ENCODE measurements around the gene STAC3. TPM values are rescaled to one million over a fixed set of nuclear protein-coding genes. Genes with fewer than 3 reads are reported as not detected.
A peak's percentile ranks its signal among the peaks of the same experiment; 100 is the strongest.

STAC3 gene
- total and polyA plus RNA-seq, 9 of the 15 experiments (the other 6 are each of a cell fraction or from before 2014, with no cell fraction given) = 0.45 to 6.4 (median 3.3) TPM

DNA sequence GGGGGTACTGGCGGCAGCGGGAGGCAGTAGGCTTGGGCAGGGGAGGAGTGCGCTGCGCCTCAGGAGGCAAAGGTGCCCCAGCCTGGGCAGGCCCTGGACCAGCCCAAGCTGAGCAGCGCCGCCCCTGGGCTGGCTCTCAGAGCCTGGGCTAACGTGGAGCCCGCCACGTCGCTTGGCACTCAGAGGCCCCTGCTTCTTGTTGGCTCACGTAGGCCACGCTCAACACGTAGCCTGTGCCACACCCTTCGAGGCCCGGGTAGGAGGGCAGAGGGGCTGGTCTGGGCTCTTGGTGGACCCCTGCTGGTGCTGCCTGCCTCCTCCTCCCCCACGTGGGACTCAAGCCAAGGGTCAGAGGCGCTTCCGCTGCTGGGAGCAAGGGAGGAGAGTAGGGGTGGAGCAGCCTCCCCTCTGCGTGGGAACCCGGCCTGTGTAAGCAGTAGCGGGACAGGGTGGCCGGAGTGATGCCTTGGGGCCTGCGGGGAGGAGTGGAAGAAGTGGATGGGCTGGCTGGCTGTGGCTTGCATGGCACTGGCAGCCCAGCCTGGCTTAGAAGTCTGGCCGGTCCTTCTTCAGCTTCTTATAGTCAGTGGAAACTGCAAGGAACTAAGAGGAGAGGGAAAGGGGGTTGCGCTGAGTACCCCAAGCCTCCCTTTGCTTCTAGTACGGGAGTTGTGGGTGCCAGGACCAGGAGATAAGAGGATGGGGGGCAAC lies 15.8 kb downstream of the STAC3 start (continued):
- TF ChIP-seq, protein P1, sequence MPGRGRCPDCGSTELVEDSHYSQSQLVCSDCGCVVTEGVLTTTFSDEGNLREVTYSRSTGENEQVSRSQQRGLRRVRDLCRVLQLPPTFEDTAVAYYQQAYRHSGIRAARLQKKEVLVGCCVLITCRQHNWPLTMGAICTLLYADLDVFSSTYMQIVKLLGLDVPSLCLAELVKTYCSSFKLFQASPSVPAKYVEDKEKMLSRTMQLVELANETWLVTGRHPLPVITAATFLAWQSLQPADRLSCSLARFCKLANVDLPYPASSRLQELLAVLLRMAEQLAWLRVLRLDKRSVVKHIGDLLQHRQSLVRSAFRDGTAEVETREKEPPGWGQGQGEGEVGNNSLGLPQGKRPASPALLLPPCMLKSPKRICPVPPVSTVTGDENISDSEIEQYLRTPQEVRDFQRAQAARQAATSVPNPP (IDR thresholded peaks at IDR 0.05; ENCODE audit: borderline replicate concordance, insufficient read depth, insufficient read length) = no peak
- peak; percentile 78 for TF ChIP-seq ETV1 (tag; conservative IDR thresholded peaks at IDR 0.05; ENCODE audit: low read depth)
- no peak for TF ChIP-seq EWSR1 (IDR thresholded peaks at IDR 0.05; ENCODE audit: borderline replicate concordance, low read depth, partially characterized antibody)
- no peak for TF ChIP-seq DACH1 (IDR thresholded peaks at IDR 0.05; ENCODE audit: partially characterized antibody)
- TF ChIP-seq ZFX (CRISPR knock-in tag; IDR thresholded peaks at IDR 0.05) = no peak
- TF ChIP-seq ZNF140 (CRISPR knock-in tag; IDR thresholded peaks at IDR 0.05) = no peak
- no peak for TF ChIP-seq BHLHE40 (IDR thresholded peaks at IDR 0.05; ENCODE audit: low read length)
- 0 out of 2 replicates have a peak, but pooled peaks have one; percentile 42 for TF ChIP-seq HNRNPL (IDR thresholded peaks at IDR 0.05; ENCODE audit: low read depth, low read length)
- TF ChIP-seq ZBTB40 (IDR thresholded peaks at IDR 0.05) = no peak
- no peak for TF ChIP-seq ZBTB40 (CRISPR knock-in tag; IDR thresholded peaks at IDR 0.05)
- TF ChIP-seq NR4A1 (CRISPR knock-in tag; IDR thresholded peaks at IDR 0.05) = no peak
- no peak for TF ChIP-seq NR4A1 (tag; IDR thresholded peaks at IDR 0.05)
- no peak for TF ChIP-seq ZNF431 (CRISPR knock-in tag; IDR thresholded peaks at IDR 0.05)
- TF ChIP-seq, protein P2, sequence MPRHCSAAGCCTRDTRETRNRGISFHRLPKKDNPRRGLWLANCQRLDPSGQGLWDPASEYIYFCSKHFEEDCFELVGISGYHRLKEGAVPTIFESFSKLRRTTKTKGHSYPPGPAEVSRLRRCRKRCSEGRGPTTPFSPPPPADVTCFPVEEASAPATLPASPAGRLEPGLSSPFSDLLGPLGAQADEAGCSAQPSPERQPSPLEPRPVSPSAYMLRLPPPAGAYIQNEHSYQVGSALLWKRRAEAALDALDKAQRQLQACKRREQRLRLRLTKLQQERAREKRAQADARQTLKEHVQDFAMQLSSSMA (CRISPR knock-in tag; IDR thresholded peaks at IDR 0.05) = no peak
- no peak for TF ChIP-seq XRCC4 (IDR thresholded peaks at IDR 0.05; ENCODE audit: extremely low read depth, insufficient read depth, insufficient read length)
- TF ChIP-seq MBD2 (IDR thresholded peaks at IDR 0.05; ENCODE audit: borderline replicate concordance, low read depth) = no peak
